Astrocyte (in vitro differentiated cells and primary cell): ENCODE data around the gene PHF11. TPM values are rescaled to one million over a fixed set of nuclear protein-coding genes. Genes with fewer than 3 reads are reported as not detected.
"Not testable (repeated sequence)": the region's sequence is repeated elsewhere in the genome, so short reads cannot be mapped to it uniquely, and the experiment has no call there.

Experiments
- DNase-seq: peaks from one replicate; pipeline ENCODE4 v3.0.0-alpha.2; 2010; ENCODE audit warnings: low read depth
- FAIRE-seq: peaks from 2 replicates; lab custom pipeline; 2011; peaks lifted over from hg19 to GRCh38; lab: Jason Lieb, UNC
- H2AFZ ChIP-seq: 2 replicates; pipeline ENCODE4 v1.6.0; 2012; ENCODE audit warnings: low read depth, low read length, inconsistent platforms
- H3K27ac ChIP-seq: 2 replicates; pipeline ENCODE4 v1.5.1; 2011; ENCODE audit warnings: low read depth, low read length, inconsistent platforms
- H3K27me3 ChIP-seq: 2 replicates; pipeline ENCODE4 v1.6.0; 2011; ENCODE audit warnings: low read length, inconsistent platforms; ENCODE audit not compliant: insufficient read depth
- H3K36me3 ChIP-seq: 2 replicates; pipeline ENCODE4 v1.5.1; 2011; ENCODE audit warnings: low read length, inconsistent platforms; ENCODE audit not compliant: insufficient read depth
- H3K4me1 ChIP-seq: 2 replicates; pipeline ENCODE4 v1.5.1; 2011; ENCODE audit warnings: low read length, inconsistent platforms; ENCODE audit not compliant: insufficient read depth
- H3K4me2 ChIP-seq: 2 replicates; pipeline ENCODE4 v1.6.0; 2012; ENCODE audit warnings: low read length, inconsistent platforms
- H3K4me3 ChIP-seq: 2 replicates; pipeline ENCODE4 v1.5.1; 2011; ENCODE audit warnings: low read depth, mild to moderate bottlenecking, low read length, inconsistent platforms; ENCODE audit not compliant: insufficient read depth
- H3K79me2 ChIP-seq: 2 replicates; pipeline ENCODE4 v1.6.0; 2012; ENCODE audit warnings: mild to moderate bottlenecking, low read length, inconsistent platforms; ENCODE audit not compliant: insufficient read depth
- H3K9ac ChIP-seq: 2 replicates; pipeline ENCODE4 v1.6.0; 2012; ENCODE audit warnings: mild to moderate bottlenecking, low read length, inconsistent platforms
- H3K9me3 ChIP-seq: 2 replicates; pipeline ENCODE4 v1.5.1; 2012; ENCODE audit warnings: low read depth, mild to moderate bottlenecking, low read length, inconsistent platforms; ENCODE audit not compliant: insufficient read depth
- H4K20me1 ChIP-seq: 2 replicates; pipeline ENCODE4 v1.6.0; 2012; ENCODE audit warnings: low read length, inconsistent platforms; ENCODE audit not compliant: insufficient read depth
- H3K27ac Mint-ChIP-seq: one replicate; pipeline ENCODE4 v1.8.0; 2021; ENCODE audit warnings: mild to moderate bottlenecking, mixed read lengths; ENCODE audit not compliant: unreplicated experiment
- H3K27me3 Mint-ChIP-seq: one replicate; pipeline ENCODE4 v1.8.0; 2021; ENCODE audit warnings: low read depth, mixed read lengths; ENCODE audit not compliant: unreplicated experiment
- H3K36me3 Mint-ChIP-seq: one replicate; pipeline ENCODE4 v1.8.0; 2021; ENCODE audit warnings: low read depth, mixed read lengths; ENCODE audit not compliant: unreplicated experiment
- H3K4me1 Mint-ChIP-seq: one replicate; pipeline ENCODE4 v1.8.0; 2021; ENCODE audit warnings: low read depth, mixed read lengths; ENCODE audit not compliant: unreplicated experiment
- H3K4me3 Mint-ChIP-seq: one replicate; pipeline ENCODE4 v1.8.0; 2021; ENCODE audit warnings: mild to moderate bottlenecking, moderate library complexity, mixed read lengths; ENCODE audit not compliant: unreplicated experiment
- H3K9me3 Mint-ChIP-seq: one replicate; pipeline ENCODE4 v1.8.0; 2021; ENCODE audit warnings: mild to moderate bottlenecking, mixed read lengths; ENCODE audit not compliant: unreplicated experiment
- EZH2 ChIP-seq: IDR thresholded peaks from 2 replicates; pipeline ENCODE4 v1.6.1; 2012; ENCODE audit warnings: mild to moderate bottlenecking, low read length, inconsistent platforms; ENCODE audit not compliant: insufficient read depth
- total RNA-seq: library from RNA; stranded (reverse); gene quantifications from 2 replicates; pipeline ENCODE4 v1.2.1, GENCODE V29; 2021
- TF ChIP-seq, protein P1 (sequence below): IDR thresholded peaks from 2 replicates; pipeline ENCODE4 v1.5.1; 2011; ENCODE audit warnings: low read depth, mild to moderate bottlenecking, inconsistent platforms, low read length, moderate library complexity; ENCODE audit not compliant: insufficient read depth

The PHF11 gene
- total RNA-seq, 1 donor from 2014 or later, result 30.8 TPM

DNA sequence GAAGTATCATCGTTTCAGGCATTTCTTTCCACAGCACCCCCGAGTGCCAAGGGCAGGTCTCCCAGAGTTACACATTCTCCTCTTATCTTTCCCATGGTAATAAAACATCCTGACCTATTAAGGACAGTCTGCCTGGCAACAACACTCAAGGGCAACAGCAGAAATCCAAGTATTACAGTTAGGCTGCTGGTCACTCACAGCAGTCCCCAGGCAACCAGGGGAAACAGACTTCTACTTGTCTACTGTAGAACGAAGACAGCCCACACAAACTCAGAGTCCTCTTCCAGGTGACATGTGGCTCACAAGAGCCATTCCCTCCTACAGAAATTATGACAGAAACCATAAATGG lies 65.3 kb downstream of the PHF11 start:
- no peak for FAIRE-seq
- peaks cover 2% of the 10 kb centered on the region for H3K9me3 Mint-ChIP-seq
- no peak overlapping the region for H3K4me3 Mint-ChIP-seq
- H3K27me3 ChIP-seq, result no peaks in the 10 kb centered on the region
- H3K27ac ChIP-seq, result no peak overlapping the region
- no peak overlapping the region for H3K4me2 ChIP-seq
- peaks cover 17% of the 10 kb centered on the region for H3K36me3 Mint-ChIP-seq
- no peaks in the 10 kb centered on the region for H3K79me2 ChIP-seq
- no peak for TF ChIP-seq EZH2
- TF ChIP-seq, protein P1, sequence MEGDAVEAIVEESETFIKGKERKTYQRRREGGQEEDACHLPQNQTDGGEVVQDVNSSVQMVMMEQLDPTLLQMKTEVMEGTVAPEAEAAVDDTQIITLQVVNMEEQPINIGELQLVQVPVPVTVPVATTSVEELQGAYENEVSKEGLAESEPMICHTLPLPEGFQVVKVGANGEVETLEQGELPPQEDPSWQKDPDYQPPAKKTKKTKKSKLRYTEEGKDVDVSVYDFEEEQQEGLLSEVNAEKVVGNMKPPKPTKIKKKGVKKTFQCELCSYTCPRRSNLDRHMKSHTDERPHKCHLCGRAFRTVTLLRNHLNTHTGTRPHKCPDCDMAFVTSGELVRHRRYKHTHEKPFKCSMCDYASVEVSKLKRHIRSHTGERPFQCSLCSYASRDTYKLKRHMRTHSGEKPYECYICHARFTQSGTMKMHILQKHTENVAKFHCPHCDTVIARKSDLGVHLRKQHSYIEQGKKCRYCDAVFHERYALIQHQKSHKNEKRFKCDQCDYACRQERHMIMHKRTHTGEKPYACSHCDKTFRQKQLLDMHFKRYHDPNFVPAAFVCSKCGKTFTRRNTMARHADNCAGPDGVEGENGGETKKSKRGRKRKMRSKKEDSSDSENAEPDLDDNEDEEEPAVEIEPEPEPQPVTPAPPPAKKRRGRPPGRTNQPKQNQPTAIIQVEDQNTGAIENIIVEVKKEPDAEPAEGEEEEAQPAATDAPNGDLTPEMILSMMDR, result no peak
- H2AFZ ChIP-seq, result no peak overlapping the region
- DNase-seq, result peak; percentile 10
- H3K36me3 ChIP-seq, result peaks cover 9% of the 10 kb centered on the region
- H3K4me1 Mint-ChIP-seq, result no peaks in the 10 kb centered on the region
- no peaks in the 10 kb centered on the region for H3K27me3 Mint-ChIP-seq
- no peak overlapping the region for H3K4me3 ChIP-seq
- no peak overlapping the region for H3K9ac ChIP-seq
- no peaks in the 10 kb centered on the region for H3K9me3 ChIP-seq
- H3K4me1 ChIP-seq, result no peaks in the 10 kb centered on the region
- no peaks in the 10 kb centered on the region for H4K20me1 ChIP-seq
- H3K27ac Mint-ChIP-seq, result no peak overlapping the region

DNA sequence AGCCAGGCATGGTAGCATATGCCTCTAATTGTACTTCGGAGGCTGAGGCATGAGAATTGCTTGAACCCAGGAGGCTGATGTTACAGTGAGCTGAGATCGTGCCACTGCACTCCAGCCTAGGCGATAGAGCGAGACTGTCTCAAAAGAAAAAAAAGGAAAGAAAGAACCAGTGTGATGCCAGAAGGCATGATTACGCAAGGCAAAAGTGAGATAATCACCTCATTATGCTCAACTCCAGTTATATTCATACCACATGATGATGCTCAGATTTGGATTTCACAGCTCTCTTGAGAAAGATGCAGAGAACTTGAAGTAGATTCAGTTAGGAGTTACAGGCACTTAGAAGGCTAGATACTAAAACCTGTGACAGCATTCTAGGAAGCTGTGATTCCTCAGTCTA lies 67.8 kb downstream of the PHF11 start:
- Histone ChIP-seq H3K9me3 (no peaks in the 10 kb centered on the region), H3K27me3 (no peaks in the 10 kb centered on the region), H3K9ac (no peak overlapping the region), H3K79me2 (no peaks in the 10 kb centered on the region), H3K4me1 (no peaks in the 10 kb centered on the region), H2AFZ (no peak overlapping the region), H3K4me3 (no peak overlapping the region), H3K27ac (no peak overlapping the region), H4K20me1 (peaks cover 7% of the 10 kb centered on the region), H3K36me3 (peaks cover 6% of the 10 kb centered on the region), H3K4me2 (no peak overlapping the region)
- H3K27ac Mint-ChIP-seq, result no peak overlapping the region
- DNase-seq (no peak), FAIRE-seq (no peak)
- H3K9me3 Mint-ChIP-seq, result peaks cover 2% of the 10 kb centered on the region
- TF ChIP-seq, protein P1, result no peak
- TF ChIP-seq EZH2, result no peak
- no peaks in the 10 kb centered on the region for H3K27me3 Mint-ChIP-seq
- peaks cover 27% of the 10 kb centered on the region for H3K36me3 Mint-ChIP-seq
- H3K4me3 Mint-ChIP-seq, result no peak overlapping the region
- H3K4me1 Mint-ChIP-seq, result no peaks in the 10 kb centered on the region

DNA sequence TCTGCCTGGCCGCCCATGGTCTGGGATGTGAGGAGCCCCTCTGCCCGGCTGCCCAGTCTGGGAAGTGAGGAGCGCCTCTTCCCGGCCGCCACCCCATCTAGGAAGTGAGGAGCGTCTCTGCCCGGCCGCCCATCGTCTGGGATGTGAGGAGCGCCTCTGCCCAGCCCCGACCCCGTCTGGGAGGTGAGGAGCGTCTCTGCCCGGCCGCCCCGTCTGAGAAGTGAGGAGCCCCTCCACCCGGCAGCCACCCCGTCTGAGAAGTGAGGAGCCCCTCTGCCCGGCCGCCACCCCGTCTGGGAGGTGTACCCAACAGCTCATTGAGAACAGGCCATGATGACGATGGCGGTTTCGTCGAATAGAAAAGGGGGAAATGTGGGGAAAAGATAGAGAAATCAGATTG lies 69.7 kb downstream of the PHF11 start:
- H3K36me3 ChIP-seq, H3K4me1 ChIP-seq, H3K4me2 ChIP-seq, H4K20me1 ChIP-seq, H3K4me3 Mint-ChIP-seq, H3K4me3 ChIP-seq, H3K9ac ChIP-seq, H3K27me3 ChIP-seq, H3K27me3 Mint-ChIP-seq, H3K27ac ChIP-seq, H3K27ac Mint-ChIP-seq, DNase-seq, H3K9me3 Mint-ChIP-seq, H3K79me2 ChIP-seq, H3K9me3 ChIP-seq, H3K4me1 Mint-ChIP-seq, H2AFZ ChIP-seq, FAIRE-seq: not testable (repeated sequence)
- peaks cover 17% of the 10 kb centered on the region for H3K36me3 Mint-ChIP-seq
